Stomach (tissue), 4 donors: Measurements from ENCODE around the gene CBX8.
"Not testable (repeated sequence)": the region's sequence is repeated elsewhere in the genome, so short reads cannot be mapped to it uniquely, and the experiment has no call there.

ENCODE experiments used
- CTCF ChIP-seq, 7 experiments: fragments of 450-650 bp in 4 of 7; fragments of 200-600 bp in 3 of 7; sonication (generic) in 3 of 7; IDR thresholded peaks; one replicate each; pipeline ENCODE4 v1.5.1; 2016 to 2019; ENCODE audit warnings: antibody characterized with exemption in 7 of 7, control low read depth in 2 of 7, mild to moderate bottlenecking in 1 of 7
- EP300 ChIP-seq: sonication (generic); formaldehyde crosslinking; IDR thresholded peaks from one replicate; pipeline ENCODE4 v1.6.1; 2017; ENCODE audit warnings: antibody characterized with exemption
- POLR2A ChIP-seq, 4 donors: fragments of 450-650 bp; IDR thresholded peaks; one replicate each; pipeline ENCODE4 v1.6.1; 2016; ENCODE audit warnings: antibody characterized with exemption in 4 of 4, control low read depth in 2 of 4, mild to moderate bottlenecking in 1 of 4, moderate library complexity in 1 of 4

DNA sequence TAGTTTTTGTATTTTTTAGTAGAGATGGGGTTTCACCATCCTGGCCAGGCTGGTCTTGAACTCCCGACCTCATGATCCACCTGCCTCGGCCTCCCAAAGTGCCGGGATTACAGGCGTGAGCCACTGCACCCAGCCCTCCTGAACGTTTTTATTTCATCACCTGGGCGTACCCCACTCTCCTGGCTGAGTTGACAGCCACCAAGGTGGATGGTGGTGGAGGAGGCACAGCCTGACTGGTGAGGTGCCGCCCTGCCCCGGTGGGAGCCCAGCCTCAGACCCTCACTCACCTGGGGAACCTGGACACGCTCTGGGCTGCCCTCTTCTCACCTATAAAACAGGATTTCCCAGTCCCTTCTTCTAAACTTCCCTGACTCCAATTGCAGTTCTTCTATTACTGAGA, 24.2 kb downstream of the CBX8 start:
- not testable (repeated sequence) for TF ChIP-seq CTCF (IDR thresholded peaks at IDR 0.05); EP300; POLR2A (IDR thresholded peaks at IDR 0.05)
